COLO829 (cell line): ENCODE data around the gene HSFX1.

Experiments
- DNase-seq: peaks from one replicate; pipeline ENCODE4 v3.0.0; 2012; ENCODE audit warnings: low spot score

Gene HSFX1

DNA sequence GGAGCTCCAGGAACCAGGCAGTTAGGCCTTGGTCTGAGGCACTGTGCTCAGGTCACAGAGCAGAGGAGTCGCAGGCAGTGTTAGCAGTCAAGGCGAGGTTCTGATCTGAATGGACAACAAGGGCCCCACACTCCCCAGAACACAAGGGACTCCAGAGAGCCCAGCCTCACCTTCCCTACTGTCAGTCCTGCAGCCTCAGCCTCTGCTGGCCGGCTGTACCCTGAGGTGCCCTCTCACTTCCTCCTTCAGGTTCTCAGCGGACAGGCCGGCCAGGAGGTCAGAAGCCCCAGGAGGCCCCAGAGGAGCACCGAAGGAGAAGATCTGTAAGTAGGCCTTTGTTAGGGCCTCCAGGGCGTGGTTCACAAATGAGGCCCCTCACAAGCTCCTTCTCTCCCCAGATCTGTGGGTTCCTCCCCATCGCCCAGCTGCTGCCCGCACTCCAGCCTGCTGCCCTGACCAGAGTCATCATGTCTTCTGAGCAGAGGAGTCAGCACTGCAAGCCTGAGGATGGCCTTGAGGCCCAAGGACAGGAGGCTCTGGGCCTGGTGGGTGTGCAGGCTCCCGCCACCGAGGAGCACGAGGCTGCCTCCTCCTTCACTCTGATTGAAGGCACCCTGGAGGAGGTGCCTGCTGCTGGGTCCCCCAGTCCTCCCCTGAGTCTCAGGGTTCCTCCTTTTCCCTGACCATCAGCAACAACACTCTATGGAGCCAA, 34.0 kb downstream of the HSFX1 start:
- no peak for DNase-seq

- DNase-seq, result no peak
Measured at GRCh38 chrX:149818652-149819051, 44.8 kb downstream of the HSFX1 start.

DNA sequence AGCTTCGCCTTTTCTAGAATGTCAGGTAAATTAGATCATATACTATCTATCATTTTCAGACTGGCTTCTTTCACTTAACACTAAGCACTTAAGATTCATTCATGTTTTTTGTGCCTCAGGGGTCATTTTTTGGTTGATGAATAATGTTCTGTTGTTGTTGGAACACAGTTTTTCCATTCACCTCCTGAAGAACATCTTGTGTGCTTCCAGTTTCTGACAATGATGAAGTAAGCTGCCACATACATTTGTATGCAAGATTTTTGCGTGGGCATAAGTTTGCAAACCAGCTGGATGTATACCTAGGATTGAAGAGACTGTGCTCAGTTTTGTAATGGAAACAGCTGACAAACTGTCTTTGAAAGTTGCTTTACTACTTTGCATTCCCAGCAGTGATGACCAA, 45.5 kb downstream of the HSFX1 start:
- DNase-seq, result peak; percentile 9

GRCh38 chrX:149825424-149825823, 51.6 kb downstream of the HSFX1 start:
- no peak for DNase-seq
